Endothelial cell of umbilical vein (primary cell): Measurements from ENCODE around the gene ERAL1. TPM values are rescaled to one million over a fixed set of nuclear protein-coding genes. Genes with fewer than 3 reads are reported as not detected.
A peak's percentile ranks its signal among the peaks of the same experiment; 100 is the strongest.

Experiments used
- BruUV-seq: library from RNA; stranded (reverse); fragments of 400-500 nt; replicated peaks from 2 replicates; lab custom pipeline; 2021; lab: Mats Ljungman, UMichigan
- CTCF ChIA-PET: fragments of 300-600, 350-600 bp; sonication (Branson Sonifier 250); formaldehyde crosslinking; loops from one replicate; lab custom pipeline; 2021; ENCODE audit warnings: antibody characterized with exemption, inconsistent platforms; lab: Charles Lee
- POLR2A ChIA-PET: fragments of 300-600, 350-600 bp; sonication (Branson Sonifier 250); formaldehyde crosslinking; loops from one replicate; lab custom pipeline; 2021; ENCODE audit warnings: antibody characterized with exemption, inconsistent platforms; lab: Charles Lee
- DNase-seq: peaks from one replicate; pipeline ENCODE4 v3.0.0-alpha.2; 2011; ENCODE audit warnings: low read depth, low spot score
- FAIRE-seq: peaks from 2 replicates; lab custom pipeline; 2011; peaks lifted over from hg19 to GRCh38; lab: Jason Lieb, UNC
- H2AFZ ChIP-seq: 2 replicates; pipeline ENCODE4 v1.6.0; 2012; ENCODE audit warnings: low read depth, low read length, control low read depth, inconsistent platforms
- H3K27ac ChIP-seq: 2 replicates; pipeline ENCODE4 v1.5.1; 2011; ENCODE audit warnings: low read depth, mild to moderate bottlenecking, control low read depth, low read length, moderate library complexity; ENCODE audit not compliant: insufficient read depth
- H3K27me3 ChIP-seq, 2 experiments: 2 replicates each; pipeline versions ENCODE4 v1.6.0 to v1.6.1; 2011; ENCODE audit warnings: low read length in 2 of 2, mixed read lengths in 1 of 2; ENCODE audit not compliant: control insufficient read depth in 2 of 2, insufficient read depth in 2 of 2
- H3K36me3 ChIP-seq, 2 experiments: 2 replicates in 1 of 2; 3 replicates in 1 of 2; pipeline ENCODE4 v1.5.1; 2011; ENCODE audit warnings: low read length in 2 of 2, mild to moderate bottlenecking in 1 of 2, moderate library complexity in 1 of 2; ENCODE audit not compliant: control insufficient read depth in 2 of 2, insufficient read depth in 2 of 2; ENCODE audit errors: extremely low read depth in 1 of 2
- H3K4me1 ChIP-seq: 3 replicates; pipeline ENCODE4 v1.5.1; 2011; ENCODE audit warnings: mild to moderate bottlenecking, low read length; ENCODE audit not compliant: control insufficient read depth, insufficient read depth; ENCODE audit errors: extremely low read depth
- H3K4me2 ChIP-seq: 2 replicates; pipeline ENCODE4 v1.6.1; 2011; ENCODE audit warnings: low read length, control low read depth, mixed read lengths; ENCODE audit not compliant: insufficient read depth
- H3K4me3 ChIP-seq, 3 experiments: fragments of 200-600 bp in 1 of 3; sonication (generic), shearing (Covaris generic) in 1 of 3; replicated peaks in 1 of 3; 2 replicates each; pipeline ENCODE4 v1.5.1; 2011 to 2016; ENCODE audit warnings: control low read depth in 3 of 3, low read length in 3 of 3, mild to moderate bottlenecking in 2 of 3, inconsistent platforms in 1 of 3, low read depth in 1 of 3, moderate library complexity in 1 of 3; ENCODE audit not compliant: insufficient read depth in 1 of 3
- H3K79me2 ChIP-seq: 2 replicates; pipeline ENCODE4 v1.6.0; 2012; ENCODE audit warnings: low read length, inconsistent platforms; ENCODE audit not compliant: control insufficient read depth, insufficient read depth
- H3K9ac ChIP-seq: replicated peaks from 2 replicates; pipeline ENCODE3; 2011; ENCODE audit warnings: low read length, control low read depth; ENCODE audit not compliant: insufficient read depth; ENCODE audit errors: extremely low read depth
- H3K9me1 ChIP-seq: replicated peaks from 3 replicates; pipeline ENCODE4 v1.6.0; 2011; ENCODE audit warnings: mild to moderate bottlenecking, low read length; ENCODE audit not compliant: control insufficient read depth, insufficient read depth; ENCODE audit errors: extremely low read depth
- H3K9me3 ChIP-seq: replicated peaks from 2 replicates; pipeline ENCODE4 v1.5.1; 2012; ENCODE audit warnings: low read length, inconsistent platforms; ENCODE audit not compliant: control insufficient read depth, insufficient read depth
- H4K20me1 ChIP-seq: replicated peaks from 2 replicates; pipeline ENCODE3; 2011; ENCODE audit warnings: mild to moderate bottlenecking, low read length; ENCODE audit not compliant: control insufficient read depth, insufficient read depth; ENCODE audit errors: extremely low read depth
- EZH2 ChIP-seq: IDR thresholded peaks from 2 replicates; pipeline ENCODE4 v1.6.1; 2012; ENCODE audit warnings: borderline replicate concordance, low read depth, mild to moderate bottlenecking, moderate library complexity, low read length, inconsistent platforms; ENCODE audit not compliant: severe bottlenecking
- FOS ChIP-seq: IDR thresholded peaks from 2 replicates; pipeline ENCODE4 v1.6.1; 2011; ENCODE audit warnings: mild to moderate bottlenecking, low read length, moderate library complexity, borderline replicate concordance; ENCODE audit not compliant: insufficient read depth
- GATA2 ChIP-seq: IDR thresholded peaks from 2 replicates; pipeline ENCODE4 v1.7.0; 2011; ENCODE audit warnings: low read depth, mild to moderate bottlenecking, moderate library complexity, mixed read lengths, low read length; ENCODE audit not compliant: insufficient read length, insufficient read depth
- JUN ChIP-seq: IDR thresholded peaks from 2 replicates; pipeline ENCODE4 v1.6.1; 2011; ENCODE audit warnings: borderline replicate concordance, low read depth; ENCODE audit not compliant: insufficient read length, insufficient read depth
- MYC ChIP-seq: IDR thresholded peaks from one replicate; pipeline ENCODE4 v1.6.1; 2011; ENCODE audit warnings: mild to moderate bottlenecking, low read depth, low read length
- POLR2A ChIP-seq: IDR thresholded peaks from 2 replicates; pipeline ENCODE4 v1.6.1; 2012; ENCODE audit warnings: low read depth, mild to moderate bottlenecking, control low read depth, low read length
- POLR2AphosphoS5 ChIP-seq: IDR thresholded peaks from 2 replicates; pipeline ENCODE4 v1.6.1; 2012; ENCODE audit warnings: low read depth, mild to moderate bottlenecking, control low read depth, low read length, moderate library complexity; ENCODE audit not compliant: insufficient read depth
- dilution Hi-C: fragments of 300-500 bp; cut with MboI; formaldehyde crosslinking; loops from one replicate; pipeline ENCODE4 v1.15.0; 2019; ENCODE audit warnings: low sequenced_read_pairs; ENCODE audit not compliant: extremely low pct_ligation_motif_present
- intact Hi-C: fragments of 100-400 bp; cut with micrococcal nuclease; formaldehyde crosslinking; loops from one replicate; pipeline ENCODE4 v1.10.0; 2022
- polyA plus RNA-seq, 4 experiments: library from polyadenylated mRNA; depleted of rRNA in 3 of 4; stranded (reverse) in 3 of 4; unstranded in 1 of 4; fragments of >200 nt; gene quantifications; 2 replicates each; pipeline versions ENCODE4 v1.2.1 to v1.2.3, GENCODE V29; 2011 to 2012; ENCODE audit warnings: missing spikeins in 1 of 4
- total RNA-seq: library from RNA; stranded (reverse); gene quantifications from 2 replicates; pipeline ENCODE4 v1.2.3, GENCODE V29; 2021
- TF ChIP-seq, protein P1 (sequence below), 2 donors: IDR thresholded peaks; 1 replicate in 1 of 2; 2 replicates in 1 of 2; pipeline ENCODE4 v1.5.1; 2011; ENCODE audit warnings: low read length in 2 of 2, mild to moderate bottlenecking in 2 of 2, moderate library complexity in 2 of 2, control low read depth in 1 of 2, inconsistent platforms in 1 of 2, low read depth in 1 of 2; ENCODE audit not compliant: insufficient read depth in 1 of 2; ENCODE audit errors: extremely low read depth in 1 of 2
- TF ChIP-seq, protein P2 (sequence below): IDR thresholded peaks from 2 replicates; pipeline ENCODE4 v1.6.1; 2011; ENCODE audit not compliant: insufficient read depth, insufficient read length

The ERAL1 gene
- total and polyA plus RNA-seq, 2 donors (not counting 3 experiments of a cell fraction or from before 2014, with no cell fraction given) = 58.0 to 86.6 TPM

DNA sequence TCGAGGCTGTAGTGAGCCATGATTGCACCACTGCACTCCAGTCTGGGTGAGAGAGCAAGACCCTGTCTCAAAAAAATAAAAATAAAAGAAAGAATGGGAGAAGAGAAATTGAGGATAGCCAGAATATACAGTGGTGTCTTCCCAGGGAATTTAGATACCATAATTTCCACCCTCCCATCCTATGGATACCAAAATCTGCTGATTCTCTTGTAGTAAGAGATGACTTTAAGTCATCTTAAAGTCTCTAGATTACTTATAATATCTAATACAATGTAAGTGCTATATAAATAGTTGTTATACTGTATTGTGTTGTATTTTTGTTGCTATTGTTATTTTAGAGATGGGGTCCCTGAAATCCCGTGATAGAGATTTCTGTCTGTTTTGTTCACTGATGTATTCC, 1.5 kb upstream of the ERAL1 start:
- Histone ChIP-seq H3K36me3 (peaks cover 5 to 7% of the 10 kb centered on the region in 2 experiments), H3K4me3 (no peak overlapping the region), H3K9me1 (no peaks in the 10 kb centered on the region), H3K79me2 (peaks cover 10% of the 10 kb centered on the region), H3K9me3 (no peaks in the 10 kb centered on the region), H3K4me2 (no peak overlapping the region), H2AFZ (no peak overlapping the region), H4K20me1 (no peaks in the 10 kb centered on the region), H3K27ac (no peak overlapping the region), H3K4me1 (peaks cover 12% of the 10 kb centered on the region), H3K27me3 (no peaks in the 10 kb centered on the region), H3K9ac (no peak overlapping the region)
- DNase-seq (no peak), FAIRE-seq (no peak)
- dilution Hi-C loops (no loop called here), intact Hi-C loops (no loop called here)
- TF ChIP-seq JUN = no peak
- BruUV-seq = no TSS peak
- CTCF ChIA-PET = interaction anchor here (0.9 to 1.5 kb wide), 4 partner anchors 49 to 89 kb away, joined by 3 to 6 read pairs (median 4); partner anchors contain the start of gene DHRS13
- POLR2A ChIA-PET = no interaction called here

DNA sequence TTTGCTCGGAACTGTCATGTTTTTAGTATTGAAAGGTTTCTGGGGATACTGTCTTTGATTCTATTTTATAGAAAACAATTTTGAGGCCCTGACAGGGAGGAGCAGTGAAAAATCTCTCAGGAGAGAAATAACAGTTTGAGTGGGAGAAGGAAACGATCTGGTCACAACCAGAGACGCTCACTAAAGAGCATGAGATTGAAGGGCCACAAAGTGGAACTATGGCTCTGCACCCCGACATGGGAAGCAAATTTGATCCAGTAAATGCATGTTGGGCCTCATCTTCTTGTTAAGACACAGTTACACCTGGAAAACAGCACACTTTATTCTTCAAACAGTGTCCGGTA, 492 bp downstream of the ERAL1 start:
- Histone ChIP-seq H3K9me1 (no peaks in the 10 kb centered on the region), H2AFZ (peak overlapping the region; percentile 85), H3K4me2 (peak overlapping the region; percentile 72), H3K4me3 (peak overlapping the region; percentile 21 to 65 (median 43)), H3K9me3 (no peaks in the 10 kb centered on the region), H3K27ac (peak overlapping the region; percentile 10), H3K27me3 (no peaks in the 10 kb centered on the region), H3K4me1 (peaks cover 12% of the 10 kb centered on the region), H3K36me3 (peaks cover 13 to 14% of the 10 kb centered on the region in 2 experiments), H4K20me1 (no peaks in the 10 kb centered on the region), H3K79me2 (peaks cover 10% of the 10 kb centered on the region), H3K9ac (peak overlapping the region; percentile 64)
- DNase-seq (no peak), FAIRE-seq (no peak)
- dilution Hi-C loops = no loop called here
- intact Hi-C loops = loop anchor here (2.0 kb wide), 1 partner anchor 47 kb away; no protein-coding TSS in a partner anchor
- BruUV-seq = TSS peak; percentile 81
- no peak for TF ChIP-seq JUN
- TF ChIP-seq, protein P1, sequence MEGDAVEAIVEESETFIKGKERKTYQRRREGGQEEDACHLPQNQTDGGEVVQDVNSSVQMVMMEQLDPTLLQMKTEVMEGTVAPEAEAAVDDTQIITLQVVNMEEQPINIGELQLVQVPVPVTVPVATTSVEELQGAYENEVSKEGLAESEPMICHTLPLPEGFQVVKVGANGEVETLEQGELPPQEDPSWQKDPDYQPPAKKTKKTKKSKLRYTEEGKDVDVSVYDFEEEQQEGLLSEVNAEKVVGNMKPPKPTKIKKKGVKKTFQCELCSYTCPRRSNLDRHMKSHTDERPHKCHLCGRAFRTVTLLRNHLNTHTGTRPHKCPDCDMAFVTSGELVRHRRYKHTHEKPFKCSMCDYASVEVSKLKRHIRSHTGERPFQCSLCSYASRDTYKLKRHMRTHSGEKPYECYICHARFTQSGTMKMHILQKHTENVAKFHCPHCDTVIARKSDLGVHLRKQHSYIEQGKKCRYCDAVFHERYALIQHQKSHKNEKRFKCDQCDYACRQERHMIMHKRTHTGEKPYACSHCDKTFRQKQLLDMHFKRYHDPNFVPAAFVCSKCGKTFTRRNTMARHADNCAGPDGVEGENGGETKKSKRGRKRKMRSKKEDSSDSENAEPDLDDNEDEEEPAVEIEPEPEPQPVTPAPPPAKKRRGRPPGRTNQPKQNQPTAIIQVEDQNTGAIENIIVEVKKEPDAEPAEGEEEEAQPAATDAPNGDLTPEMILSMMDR (IDR thresholded peaks at IDR 0.05; ENCODE audit: extremely low read depth in 1 of 2, insufficient read depth in 1 of 2, low read depth in 1 of 2, low read length in 2 of 2) = no peak
- no peak for TF ChIP-seq FOS
- TF ChIP-seq POLR2A = no peak
- no peak for TF ChIP-seq GATA2
- TF ChIP-seq MYC = no peak
- TF ChIP-seq EZH2 = no peak
- TF ChIP-seq POLR2AphosphoS5 = no peak
- TF ChIP-seq, protein P2, sequence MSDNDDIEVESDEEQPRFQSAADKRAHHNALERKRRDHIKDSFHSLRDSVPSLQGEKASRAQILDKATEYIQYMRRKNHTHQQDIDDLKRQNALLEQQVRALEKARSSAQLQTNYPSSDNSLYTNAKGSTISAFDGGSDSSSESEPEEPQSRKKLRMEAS = no peak
- ChIA-PET POLR2A (no interaction called here), CTCF (interaction anchor here (0.9 to 2.1 kb wide), 4 partner anchors 16 to 128 kb away, joined by 3 to 8 read pairs (median 4); no protein-coding TSS in a partner anchor)
